Gastroesophageal sphincter (tissue), 4 donors: ENCODE measurements around the gene VASN. TPM values are rescaled to one million over a fixed set of nuclear protein-coding genes. Genes with fewer than 3 reads are reported as not detected.

Experiments used
- ATAC-seq: fragments of 150-250 bp; one replicate; pipeline ENCODE4 v1.9.1; 2016; ENCODE audit warnings: mild to moderate bottlenecking, moderate library complexity
- H3K27ac ChIP-seq, 4 donors: fragments of 200-600 bp; sonication (generic) in 3 of 4; 1 replicate in 3 of 4; 2 replicates in 1 of 4; pipeline ENCODE4 v1.5.1; 2016 to 2019
- H3K27me3 ChIP-seq: fragments of 200-600 bp; sonication (generic); one replicate; pipeline ENCODE4 v1.5.1; 2019
- H3K36me3 ChIP-seq, 2 donors: fragments of 200-600 bp; sonication (generic); one replicate each; pipeline ENCODE4 v1.5.1; 2019; ENCODE audit warnings: control low read depth in 1 of 2
- H3K4me1 ChIP-seq, 3 donors: fragments of 200-600 bp; sonication (generic); 1 replicate in 2 of 3; 2 replicates in 1 of 3; pipeline ENCODE4 v1.5.1; 2016 to 2019; ENCODE audit warnings: control low read depth in 2 of 3
- H3K4me3 ChIP-seq, 2 donors: fragments of 200-600 bp; sonication (generic); one replicate each; pipeline ENCODE4 v1.5.1; 2019; ENCODE audit warnings: mild to moderate bottlenecking in 1 of 2, moderate library complexity in 1 of 2
- H3K9me3 ChIP-seq, 3 donors: fragments of 200-600 bp; sonication (generic); one replicate each; pipeline ENCODE4 v1.5.1; 2017 to 2019; ENCODE audit warnings: control low read depth in 2 of 3
- CTCF ChIP-seq, 4 experiments: fragments of 200-600 bp in 2 of 4; fragments of 450-650 bp in 2 of 4; sonication (generic) in 1 of 4; IDR thresholded peaks; one replicate each; pipeline ENCODE4 v1.5.1; 2017 to 2019; ENCODE audit warnings: antibody characterized with exemption in 4 of 4, mild to moderate bottlenecking in 2 of 4, moderate library complexity in 2 of 4
- EP300 ChIP-seq: sonication (generic); formaldehyde crosslinking; IDR thresholded peaks from one replicate; pipeline ENCODE4 v1.6.1; 2017; ENCODE audit warnings: antibody characterized with exemption, mild to moderate bottlenecking
- POLR2A ChIP-seq, 2 donors: fragments of 450-650 bp; IDR thresholded peaks; one replicate each; pipeline ENCODE4 v1.6.1; 2017; ENCODE audit warnings: antibody characterized with exemption in 2 of 2, mild to moderate bottlenecking in 2 of 2, moderate library complexity in 1 of 2
- POLR2AphosphoS5 ChIP-seq: sonication (generic); formaldehyde crosslinking; IDR thresholded peaks from one replicate; pipeline ENCODE4 v1.6.1; 2017; ENCODE audit warnings: antibody characterized with exemption
- WGBS, 2 donors: methylation state at CpG; one replicate each; pipeline ENCODE4 v1.1.5; 2018; ENCODE audit warnings: low coverage in 1 of 2; 5-methylcytosine and 5-hydroxymethylcytosine counted together
- total RNA-seq, 4 donors: library from RNA; depleted of rRNA; stranded (reverse); fragments of >200 nt; gene quantifications; one replicate each; pipeline ENCODE4 v1.1.0, GENCODE V29; 2016

VASN gene
- total RNA-seq, 4 donors from 2014 or later, result 6.8 to 35.8 (median 19.9) TPM

- peaks cover 0 to 29% (median 4%) of the 10 kb centered on the region in 3 donors for H3K4me1 ChIP-seq
- H3K27me3 ChIP-seq, result no peaks in the 10 kb centered on the region
- 20% methylated on average over 1 of the region's 10 CpGs; no CpG with 5 or more reads in 1 of the 2 donors for WGBS, 2 donors
- H3K27ac ChIP-seq, result peak overlapping the region in 2 of 4 donors; percentile 20 to 45
- ATAC-seq, result no peak
- no peaks in the 10 kb centered on the region for H3K9me3 ChIP-seq
- TF ChIP-seq POLR2AphosphoS5 (no peak), CTCF (IDR thresholded peaks at IDR 0.05) (no peak), EP300 (no peak), POLR2A (IDR thresholded peaks at IDR 0.05) (no peak)
- H3K4me3 ChIP-seq, result no peak overlapping the region
- H3K36me3 ChIP-seq, result peaks cover 0 to 73% of the 10 kb centered on the region in 2 donors
These were observed 32.8 kb upstream of the VASN start for GRCh38 chr16:4338712-4339299.

- H3K9me3 ChIP-seq, result no peaks in the 10 kb centered on the region
- peaks cover 0 to 29% (median 4%) of the 10 kb centered on the region in 3 donors for H3K4me1 ChIP-seq
- no peak overlapping the region for H3K4me3 ChIP-seq
- WGBS, 2 donors, result 61 to 80% methylated on average over 1 to 7 of the region's 10 CpGs
- H3K27ac ChIP-seq, result peak overlapping the region in 3 of 4 donors; percentile 19 to 45 (median 23)
- H3K36me3 ChIP-seq, result peaks cover 0 to 69% of the 10 kb centered on the region in 2 donors
- no peaks in the 10 kb centered on the region for H3K27me3 ChIP-seq
- TF ChIP-seq EP300 (no peak), POLR2A (IDR thresholded peaks at IDR 0.05) (no peak)
- no peak for ATAC-seq
These were observed 32.2 kb upstream of the VASN start for GRCh38 chr16:4339455-4339854.

GRCh38 chr16:4339909-4340308 lies 31.7 kb upstream of the VASN start:
- WGBS, 2 donors, result 8 to 52% methylated on average over 4 to 6 of the region's 14 CpGs
- H3K36me3 ChIP-seq, result peaks cover 0 to 65% of the 10 kb centered on the region in 2 donors
- peak overlapping the region in 3 of 4 donors; percentile 19 to 45 (median 23) for H3K27ac ChIP-seq
- H3K4me3 ChIP-seq, result no peak overlapping the region
- H3K9me3 ChIP-seq, result no peaks in the 10 kb centered on the region
- TF ChIP-seq EP300 (no peak), POLR2AphosphoS5 (no peak), CTCF (IDR thresholded peaks at IDR 0.05) (no peak), POLR2A (IDR thresholded peaks at IDR 0.05) (no peak)
- no peaks in the 10 kb centered on the region for H3K27me3 ChIP-seq
- peak; percentile 54 for ATAC-seq
- peaks cover 0 to 31% (median 4%) of the 10 kb centered on the region in 3 donors for H3K4me1 ChIP-seq

- WGBS, 2 donors, result 86% methylated on average over 1 of the region's 6 CpGs; no CpG with 5 or more reads in 1 of the 2 donors
- TF ChIP-seq CTCF (IDR thresholded peaks at IDR 0.05), result no peak
- no peak for TF ChIP-seq POLR2AphosphoS5
- TF ChIP-seq POLR2A (IDR thresholded peaks at IDR 0.05), result no peak
- TF ChIP-seq EP300, result no peak
- no peaks in the 10 kb centered on the region for H3K27me3 ChIP-seq
- H3K36me3 ChIP-seq, result peaks cover 0 to 59% of the 10 kb centered on the region in 2 donors
- H3K4me3 ChIP-seq, result no peak overlapping the region
- no peaks in the 10 kb centered on the region for H3K9me3 ChIP-seq
- H3K27ac ChIP-seq, result no peak overlapping the region
- peaks cover 0 to 37% (median 4%) of the 10 kb centered on the region in 3 donors for H3K4me1 ChIP-seq
- no peak for ATAC-seq
These were observed 31.2 kb upstream of the VASN start for GRCh38 chr16:4340443-4340842.

GRCh38 chr16:4341250-4341649 lies 30.4 kb upstream of the VASN start:
- Histone ChIP-seq H3K4me3 (no peak overlapping the region), H3K27me3 (no peaks in the 10 kb centered on the region), H3K36me3 (peaks cover 0 to 51% of the 10 kb centered on the region in 2 donors), H3K9me3 (no peaks in the 10 kb centered on the region), H3K4me1 (peaks cover 0 to 43% (median 4%) of the 10 kb centered on the region in 3 donors), H3K27ac (no peak overlapping the region)
- ATAC-seq, result no peak
- TF ChIP-seq CTCF (IDR thresholded peaks at IDR 0.05), result no peak
- no peak for TF ChIP-seq POLR2AphosphoS5
- TF ChIP-seq EP300, result no peak
- TF ChIP-seq POLR2A (IDR thresholded peaks at IDR 0.05), result no peak
- WGBS, 2 donors, result 90% methylated on average over 2 of the region's 13 CpGs; no CpG with 5 or more reads in 1 of the 2 donors
